Measurements from ENCODE around the gene CABLES2.

GRCh38 chr20:62354811-62355341, 52.2 kb downstream of the CABLES2 start:
- TF ChIP-seq POLR2A (IDR thresholded peaks at IDR 0.05; ENCODE audit: low read length) (no peak), GATA1 (IDR thresholded peaks at IDR 0.05; ENCODE audit: low read depth, low read length) (no peak)

Measured in erythroblast (primary cell).